Neutrophil (primary cell): Measurements from ENCODE around the gene PTGS1.
A peak's percentile ranks its signal among the peaks of the same experiment; 100 is the strongest.

Source experiments
- H3K27ac ChIP-seq: fragments of 200-600 bp; sonication (generic); 2 replicates; pipeline ENCODE4 v1.5.1; 2016; ENCODE audit warnings: mild to moderate bottlenecking, moderate library complexity
- H3K27me3 ChIP-seq: fragments of 200-600 bp; sonication (generic); 2 replicates; pipeline ENCODE4 v1.6.0; 2016; ENCODE audit warnings: mild to moderate bottlenecking
- H3K36me3 ChIP-seq: fragments of 200-600 bp; sonication (generic); 2 replicates; pipeline ENCODE4 v1.5.1; 2017
- H3K4me1 ChIP-seq, 2 experiments: fragments of 200-600 bp in 1 of 2; sonication (generic) in 1 of 2; 1 replicate in 1 of 2; 2 replicates in 1 of 2; pipeline versions ENCODE4 v1.5.1 to v1.6.1; 2013 to 2016; ENCODE audit warnings: low read depth in 1 of 2, low read length in 1 of 2, mild to moderate bottlenecking in 1 of 2, moderate library complexity in 1 of 2; ENCODE audit not compliant: control insufficient read depth in 1 of 2, insufficient read depth in 1 of 2
- H3K4me3 ChIP-seq, 2 experiments: fragments of 200-600 bp in 1 of 2; sonication (generic) in 1 of 2; 1 replicate in 1 of 2; 2 replicates in 1 of 2; pipeline ENCODE4 v1.5.1; 2013 to 2016; ENCODE audit warnings: low read depth in 1 of 2, low read length in 1 of 2, mild to moderate bottlenecking in 1 of 2, moderate library complexity in 1 of 2
- H3K9me3 ChIP-seq: fragments of 200-600 bp; sonication (generic); 2 replicates; pipeline ENCODE4 v1.5.1; 2016
- TF ChIP-seq, protein P1 (sequence below): fragments of 200-600 bp; sonication (generic); IDR thresholded peaks from 2 replicates; pipeline ENCODE4 v1.5.1; 2016; ENCODE audit warnings: antibody characterized with exemption

The PTGS1 gene

DNA sequence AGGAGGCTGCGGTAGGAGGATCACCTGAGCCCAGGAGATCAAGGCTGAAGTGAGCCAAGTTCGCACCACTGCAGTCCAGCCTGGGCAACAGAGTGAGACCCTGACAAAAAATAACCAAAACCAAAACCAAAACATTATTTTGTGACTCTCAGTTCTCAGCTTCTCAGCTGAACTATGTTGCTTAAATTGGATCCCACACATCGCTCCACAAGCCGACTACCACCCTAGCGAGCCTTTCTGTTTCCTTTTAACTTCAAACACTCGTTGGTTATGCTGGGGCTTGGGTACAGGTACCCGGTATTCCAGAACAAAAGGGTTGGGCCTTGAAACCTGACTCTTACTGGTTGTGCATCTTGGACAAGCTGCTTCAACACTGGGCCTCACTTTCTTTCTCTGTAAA, 3.8 kb upstream of the PTGS1 start:
- Histone ChIP-seq H3K4me1 (peaks cover 17 to 20% of the 10 kb centered on the region in 2 experiments), H3K27me3 (peaks cover 5% of the 10 kb centered on the region), H3K27ac (no peak overlapping the region), H3K36me3 (no peaks in the 10 kb centered on the region), H3K4me3 (no peak overlapping the region), H3K9me3 (no peaks in the 10 kb centered on the region)
- TF ChIP-seq, protein P1, sequence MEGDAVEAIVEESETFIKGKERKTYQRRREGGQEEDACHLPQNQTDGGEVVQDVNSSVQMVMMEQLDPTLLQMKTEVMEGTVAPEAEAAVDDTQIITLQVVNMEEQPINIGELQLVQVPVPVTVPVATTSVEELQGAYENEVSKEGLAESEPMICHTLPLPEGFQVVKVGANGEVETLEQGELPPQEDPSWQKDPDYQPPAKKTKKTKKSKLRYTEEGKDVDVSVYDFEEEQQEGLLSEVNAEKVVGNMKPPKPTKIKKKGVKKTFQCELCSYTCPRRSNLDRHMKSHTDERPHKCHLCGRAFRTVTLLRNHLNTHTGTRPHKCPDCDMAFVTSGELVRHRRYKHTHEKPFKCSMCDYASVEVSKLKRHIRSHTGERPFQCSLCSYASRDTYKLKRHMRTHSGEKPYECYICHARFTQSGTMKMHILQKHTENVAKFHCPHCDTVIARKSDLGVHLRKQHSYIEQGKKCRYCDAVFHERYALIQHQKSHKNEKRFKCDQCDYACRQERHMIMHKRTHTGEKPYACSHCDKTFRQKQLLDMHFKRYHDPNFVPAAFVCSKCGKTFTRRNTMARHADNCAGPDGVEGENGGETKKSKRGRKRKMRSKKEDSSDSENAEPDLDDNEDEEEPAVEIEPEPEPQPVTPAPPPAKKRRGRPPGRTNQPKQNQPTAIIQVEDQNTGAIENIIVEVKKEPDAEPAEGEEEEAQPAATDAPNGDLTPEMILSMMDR, result no peak

DNA sequence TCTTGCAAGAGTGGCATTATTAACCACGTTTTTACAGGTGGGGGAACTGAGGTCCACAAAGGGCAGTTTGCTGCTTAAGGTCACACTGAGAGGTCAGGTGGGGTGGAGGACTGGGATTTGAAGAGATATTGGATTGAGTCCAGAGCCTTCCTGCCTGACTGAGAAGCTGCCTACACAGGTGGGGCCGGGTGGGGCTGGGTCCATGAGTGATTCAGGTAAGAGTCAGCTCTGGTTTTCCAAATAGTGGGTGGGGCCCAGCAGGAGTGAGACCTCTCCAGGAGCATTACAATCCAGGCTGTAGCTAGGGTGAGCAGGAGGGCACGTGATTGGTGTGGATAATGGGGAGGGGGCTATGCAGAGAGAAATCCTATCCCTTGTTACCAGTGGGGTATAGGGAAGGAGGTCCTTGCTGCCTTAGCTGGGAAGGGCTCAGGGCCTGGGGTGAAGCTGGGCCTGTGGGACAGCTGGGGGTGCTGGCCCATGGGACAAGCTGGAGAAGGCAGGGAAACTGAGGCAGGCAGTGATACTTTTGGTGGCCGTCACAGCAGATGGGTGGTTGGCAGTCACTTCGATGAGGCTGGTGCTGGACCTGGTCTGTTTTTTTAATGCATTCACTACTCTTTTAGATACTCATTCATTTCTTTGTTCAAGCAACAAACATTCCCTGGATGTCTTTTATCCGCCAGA, 2.9 kb upstream of the PTGS1 start:
- peaks cover 18 to 20% of the 10 kb centered on the region in 2 experiments for H3K4me1 ChIP-seq
- no peak overlapping the region for H3K4me3 ChIP-seq
- TF ChIP-seq, protein P1, result no peak
- H3K36me3 ChIP-seq, result no peaks in the 10 kb centered on the region
- no peak overlapping the region for H3K27ac ChIP-seq
- no peaks in the 10 kb centered on the region for H3K9me3 ChIP-seq
- peaks cover 10% of the 10 kb centered on the region for H3K27me3 ChIP-seq

DNA sequence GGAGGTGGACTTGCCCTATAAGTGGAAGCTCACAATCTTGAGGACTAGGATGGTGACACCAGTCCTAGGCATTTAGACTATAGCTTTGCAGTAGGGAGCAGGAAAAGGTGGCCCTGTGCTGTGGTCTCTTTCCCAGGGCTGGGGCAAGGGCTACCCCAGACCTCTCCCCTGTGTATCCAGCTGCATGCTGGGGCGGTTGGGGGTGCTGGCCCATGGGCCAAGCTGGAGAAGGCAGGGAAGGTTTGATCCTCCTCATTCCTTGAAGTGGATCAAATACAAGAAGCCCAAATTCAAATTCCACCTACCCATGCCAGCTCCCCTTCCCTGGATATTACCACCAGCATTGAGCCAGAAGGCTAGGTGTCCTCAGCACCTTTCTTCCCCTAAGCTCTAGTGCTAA, 2.2 kb upstream of the PTGS1 start:
- Histone ChIP-seq H3K9me3 (no peaks in the 10 kb centered on the region), H3K27ac (no peak overlapping the region), H3K4me1 (peaks cover 18 to 20% of the 10 kb centered on the region in 2 experiments), H3K27me3 (peaks cover 10% of the 10 kb centered on the region), H3K4me3 (no peak overlapping the region), H3K36me3 (no peaks in the 10 kb centered on the region)
- TF ChIP-seq, protein P1, result no peak

DNA sequence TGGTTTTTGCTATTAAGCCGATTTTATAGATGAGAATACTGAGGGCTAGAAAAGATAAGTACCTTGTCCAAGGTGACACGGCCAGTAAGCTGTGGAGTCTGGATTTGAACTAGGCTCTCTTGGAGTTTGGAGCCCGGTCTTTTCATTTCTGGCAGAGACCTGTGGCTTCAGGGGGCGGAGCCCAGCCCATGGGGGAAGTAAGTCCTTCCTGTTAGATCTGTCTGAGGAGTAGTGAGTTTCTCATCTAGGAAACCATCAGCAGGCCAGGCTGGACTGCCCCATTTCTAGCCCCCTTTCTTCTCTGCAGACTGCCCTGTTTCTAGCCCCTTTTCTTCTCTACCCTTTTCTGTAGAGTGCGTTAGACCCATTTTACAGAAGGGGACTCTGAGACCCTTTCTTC, 521 bp upstream of the PTGS1 start:
- peak overlapping the region; percentile 80 for H3K27ac ChIP-seq
- TF ChIP-seq, protein P1, result no peak
- peaks cover 18 to 20% of the 10 kb centered on the region in 2 experiments for H3K4me1 ChIP-seq
- H3K27me3 ChIP-seq, result peaks cover 10% of the 10 kb centered on the region
- H3K36me3 ChIP-seq, result no peaks in the 10 kb centered on the region
- H3K4me3 ChIP-seq, result peak overlapping the region; percentile 68 to 74
- no peaks in the 10 kb centered on the region for H3K9me3 ChIP-seq

DNA sequence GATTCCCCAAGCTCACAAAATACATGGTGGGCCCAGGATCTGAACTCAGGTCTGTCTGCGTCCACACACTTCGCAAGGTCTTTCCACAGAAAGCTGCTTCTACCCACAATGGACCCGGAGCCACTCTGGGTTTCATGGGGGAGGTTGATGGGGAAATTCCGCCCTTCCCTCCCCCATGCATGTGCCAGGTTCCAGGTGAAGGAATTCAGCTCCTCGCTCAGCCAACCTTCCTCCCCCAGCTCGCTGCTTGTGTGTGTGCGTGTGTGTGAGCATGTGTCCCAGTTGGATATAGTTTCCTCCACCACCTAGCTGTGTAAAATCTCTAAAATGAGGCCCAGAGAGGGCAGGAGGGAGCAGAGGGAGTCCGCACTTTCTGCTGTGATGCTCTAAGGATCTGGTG, 1.0 kb downstream of the PTGS1 start:
- Histone ChIP-seq H3K36me3 (no peaks in the 10 kb centered on the region), H3K4me1 (peaks cover 18 to 20% of the 10 kb centered on the region in 2 experiments), H3K27me3 (peaks cover 15% of the 10 kb centered on the region), H3K4me3 (peak overlapping the region in 1 of 2 experiments; percentile 74), H3K9me3 (no peaks in the 10 kb centered on the region), H3K27ac (no peak overlapping the region)
- TF ChIP-seq, protein P1, result no peak
